ENCODE data around the gene KCNMB3.

DNA sequence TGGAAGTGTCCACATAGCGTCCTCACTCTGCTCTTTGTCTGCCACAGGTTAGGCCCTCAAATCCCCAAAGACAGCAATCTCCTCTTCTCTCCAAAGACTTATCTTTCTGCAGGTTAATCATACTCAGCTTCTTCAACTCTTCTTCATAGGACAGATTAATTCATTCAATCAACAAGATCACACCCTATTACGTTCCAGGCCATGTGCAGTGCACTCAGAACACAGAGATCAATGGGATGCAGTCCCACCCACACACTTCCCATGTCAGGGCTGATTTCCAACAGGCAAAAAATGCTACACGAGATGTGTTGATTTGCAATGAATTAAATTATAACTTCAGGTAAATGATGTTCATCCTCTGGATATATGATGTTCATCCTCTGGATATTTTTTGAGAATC, 38.4 kb upstream of the KCNMB3 start:
- TF ChIP-seq ZBTB7A (IDR thresholded peaks at IDR 0.05; ENCODE audit: low read depth), result no peak
- TF ChIP-seq NFIC (IDR thresholded peaks at IDR 0.05), result no peak
- TF ChIP-seq, protein P1, sequence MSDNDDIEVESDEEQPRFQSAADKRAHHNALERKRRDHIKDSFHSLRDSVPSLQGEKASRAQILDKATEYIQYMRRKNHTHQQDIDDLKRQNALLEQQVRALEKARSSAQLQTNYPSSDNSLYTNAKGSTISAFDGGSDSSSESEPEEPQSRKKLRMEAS (IDR thresholded peaks at IDR 0.05), result no peak
- TF ChIP-seq TAF1 (IDR thresholded peaks at IDR 0.05; ENCODE audit: low read depth), result no peak
- no peak for TF ChIP-seq EGR1 (IDR thresholded peaks at IDR 0.05)
- TF ChIP-seq EP300 (IDR thresholded peaks at IDR 0.05; ENCODE audit: borderline replicate concordance), result no peak
- no peak for TF ChIP-seq YY1 (IDR thresholded peaks at IDR 0.05; ENCODE audit: low read depth)
- TF ChIP-seq, protein P2, sequence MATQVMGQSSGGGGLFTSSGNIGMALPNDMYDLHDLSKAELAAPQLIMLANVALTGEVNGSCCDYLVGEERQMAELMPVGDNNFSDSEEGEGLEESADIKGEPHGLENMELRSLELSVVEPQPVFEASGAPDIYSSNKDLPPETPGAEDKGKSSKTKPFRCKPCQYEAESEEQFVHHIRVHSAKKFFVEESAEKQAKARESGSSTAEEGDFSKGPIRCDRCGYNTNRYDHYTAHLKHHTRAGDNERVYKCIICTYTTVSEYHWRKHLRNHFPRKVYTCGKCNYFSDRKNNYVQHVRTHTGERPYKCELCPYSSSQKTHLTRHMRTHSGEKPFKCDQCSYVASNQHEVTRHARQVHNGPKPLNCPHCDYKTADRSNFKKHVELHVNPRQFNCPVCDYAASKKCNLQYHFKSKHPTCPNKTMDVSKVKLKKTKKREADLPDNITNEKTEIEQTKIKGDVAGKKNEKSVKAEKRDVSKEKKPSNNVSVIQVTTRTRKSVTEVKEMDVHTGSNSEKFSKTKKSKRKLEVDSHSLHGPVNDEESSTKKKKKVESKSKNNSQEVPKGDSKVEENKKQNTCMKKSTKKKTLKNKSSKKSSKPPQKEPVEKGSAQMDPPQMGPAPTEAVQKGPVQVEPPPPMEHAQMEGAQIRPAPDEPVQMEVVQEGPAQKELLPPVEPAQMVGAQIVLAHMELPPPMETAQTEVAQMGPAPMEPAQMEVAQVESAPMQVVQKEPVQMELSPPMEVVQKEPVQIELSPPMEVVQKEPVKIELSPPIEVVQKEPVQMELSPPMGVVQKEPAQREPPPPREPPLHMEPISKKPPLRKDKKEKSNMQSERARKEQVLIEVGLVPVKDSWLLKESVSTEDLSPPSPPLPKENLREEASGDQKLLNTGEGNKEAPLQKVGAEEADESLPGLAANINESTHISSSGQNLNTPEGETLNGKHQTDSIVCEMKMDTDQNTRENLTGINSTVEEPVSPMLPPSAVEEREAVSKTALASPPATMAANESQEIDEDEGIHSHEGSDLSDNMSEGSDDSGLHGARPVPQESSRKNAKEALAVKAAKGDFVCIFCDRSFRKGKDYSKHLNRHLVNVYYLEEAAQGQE (IDR thresholded peaks at IDR 0.05; ENCODE audit: low read depth), result no peak
- no peak for TF ChIP-seq RAD21 (IDR thresholded peaks at IDR 0.05; ENCODE audit: low read depth)
- TF ChIP-seq, protein P3, sequence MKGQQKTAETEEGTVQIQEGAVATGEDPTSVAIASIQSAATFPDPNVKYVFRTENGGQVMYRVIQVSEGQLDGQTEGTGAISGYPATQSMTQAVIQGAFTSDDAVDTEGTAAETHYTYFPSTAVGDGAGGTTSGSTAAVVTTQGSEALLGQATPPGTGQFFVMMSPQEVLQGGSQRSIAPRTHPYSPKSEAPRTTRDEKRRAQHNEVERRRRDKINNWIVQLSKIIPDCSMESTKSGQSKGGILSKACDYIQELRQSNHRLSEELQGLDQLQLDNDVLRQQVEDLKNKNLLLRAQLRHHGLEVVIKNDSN (IDR thresholded peaks at IDR 0.05), result no peak
- TF ChIP-seq TCF12 (IDR thresholded peaks at IDR 0.05; ENCODE audit: low read depth), result no peak

All from Ishikawa (cell line).